ENCODE data around the gene PPM1H. TPM values are rescaled to one million over a fixed set of nuclear protein-coding genes. Genes with fewer than 3 reads are reported as not detected.
"Not testable (repeated sequence)": the region's sequence is repeated elsewhere in the genome, so short reads cannot be mapped to it uniquely, and the experiment has no call there.

PPM1H gene
- total RNA-seq, 1 experiment from 2014 or later: 37.1 TPM

DNA sequence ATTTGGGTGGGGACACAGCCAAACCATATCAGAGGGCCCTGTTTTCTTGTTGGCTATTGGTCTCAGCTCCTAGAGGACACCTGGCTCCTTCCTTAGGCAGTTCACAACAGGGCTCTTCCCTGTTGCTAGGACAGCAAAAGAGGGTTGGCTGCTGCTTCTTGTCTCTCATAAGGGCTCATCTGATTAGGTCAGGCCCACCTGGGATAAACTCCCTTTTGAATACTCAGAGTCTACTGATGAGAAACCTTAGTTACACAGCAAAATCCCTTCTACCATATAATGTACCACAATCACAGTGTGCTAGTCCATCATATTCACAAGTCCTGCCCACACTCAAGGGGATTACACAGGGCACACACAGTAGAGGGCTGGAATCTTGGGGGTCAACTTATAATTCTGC lies 49.7 kb downstream of the PPM1H start:
- no peak for DNase-seq (ENCODE audit: low spot score)
- Mint-ChIP-seq H3K4me3 (no peak overlapping the region), H3K4me1 (peaks cover 21% of the 10 kb centered on the region), H3K27ac (no peak overlapping the region), H3K27me3 (ENCODE audit: low read depth) (no peaks in the 10 kb centered on the region), H3K9me3 (peaks cover 16% of the 10 kb centered on the region), H3K36me3 (peaks cover 14% of the 10 kb centered on the region)
- no peak for ATAC-seq
- ChIA-PET CTCF (no interaction called here), POLR2A (no interaction called here)
- no peak for TF ChIP-seq FOXJ3 (CRISPR knock-in tag; IDR thresholded peaks at IDR 0.05; ENCODE audit: borderline replicate concordance)
- TF ChIP-seq ZNF317 (CRISPR knock-in tag; IDR thresholded peaks at IDR 0.05; ENCODE audit: borderline replicate concordance, low read depth): no peak
- no peak for TF ChIP-seq ZNF281 (CRISPR knock-in tag; IDR thresholded peaks at IDR 0.05)
- TF ChIP-seq IRF2 (CRISPR knock-in tag; IDR thresholded peaks at IDR 0.05; ENCODE audit: borderline replicate concordance, low read depth): no peak
- TF ChIP-seq, protein P1, sequence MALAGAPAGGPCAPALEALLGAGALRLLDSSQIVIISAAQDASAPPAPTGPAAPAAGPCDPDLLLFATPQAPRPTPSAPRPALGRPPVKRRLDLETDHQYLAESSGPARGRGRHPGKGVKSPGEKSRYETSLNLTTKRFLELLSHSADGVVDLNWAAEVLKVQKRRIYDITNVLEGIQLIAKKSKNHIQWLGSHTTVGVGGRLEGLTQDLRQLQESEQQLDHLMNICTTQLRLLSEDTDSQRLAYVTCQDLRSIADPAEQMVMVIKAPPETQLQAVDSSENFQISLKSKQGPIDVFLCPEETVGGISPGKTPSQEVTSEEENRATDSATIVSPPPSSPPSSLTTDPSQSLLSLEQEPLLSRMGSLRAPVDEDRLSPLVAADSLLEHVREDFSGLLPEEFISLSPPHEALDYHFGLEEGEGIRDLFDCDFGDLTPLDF (CRISPR knock-in tag; IDR thresholded peaks at IDR 0.05): no peak
- TF ChIP-seq, protein P2, sequence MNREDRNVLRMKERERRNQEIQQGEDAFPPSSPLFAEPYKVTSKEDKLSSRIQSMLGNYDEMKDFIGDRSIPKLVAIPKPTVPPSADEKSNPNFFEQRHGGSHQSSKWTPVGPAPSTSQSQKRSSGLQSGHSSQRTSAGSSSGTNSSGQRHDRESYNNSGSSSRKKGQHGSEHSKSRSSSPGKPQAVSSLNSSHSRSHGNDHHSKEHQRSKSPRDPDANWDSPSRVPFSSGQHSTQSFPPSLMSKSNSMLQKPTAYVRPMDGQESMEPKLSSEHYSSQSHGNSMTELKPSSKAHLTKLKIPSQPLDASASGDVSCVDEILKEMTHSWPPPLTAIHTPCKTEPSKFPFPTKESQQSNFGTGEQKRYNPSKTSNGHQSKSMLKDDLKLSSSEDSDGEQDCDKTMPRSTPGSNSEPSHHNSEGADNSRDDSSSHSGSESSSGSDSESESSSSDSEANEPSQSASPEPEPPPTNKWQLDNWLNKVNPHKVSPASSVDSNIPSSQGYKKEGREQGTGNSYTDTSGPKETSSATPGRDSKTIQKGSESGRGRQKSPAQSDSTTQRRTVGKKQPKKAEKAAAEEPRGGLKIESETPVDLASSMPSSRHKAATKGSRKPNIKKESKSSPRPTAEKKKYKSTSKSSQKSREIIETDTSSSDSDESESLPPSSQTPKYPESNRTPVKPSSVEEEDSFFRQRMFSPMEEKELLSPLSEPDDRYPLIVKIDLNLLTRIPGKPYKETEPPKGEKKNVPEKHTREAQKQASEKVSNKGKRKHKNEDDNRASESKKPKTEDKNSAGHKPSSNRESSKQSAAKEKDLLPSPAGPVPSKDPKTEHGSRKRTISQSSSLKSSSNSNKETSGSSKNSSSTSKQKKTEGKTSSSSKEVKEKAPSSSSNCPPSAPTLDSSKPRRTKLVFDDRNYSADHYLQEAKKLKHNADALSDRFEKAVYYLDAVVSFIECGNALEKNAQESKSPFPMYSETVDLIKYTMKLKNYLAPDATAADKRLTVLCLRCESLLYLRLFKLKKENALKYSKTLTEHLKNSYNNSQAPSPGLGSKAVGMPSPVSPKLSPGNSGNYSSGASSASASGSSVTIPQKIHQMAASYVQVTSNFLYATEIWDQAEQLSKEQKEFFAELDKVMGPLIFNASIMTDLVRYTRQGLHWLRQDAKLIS (CRISPR knock-in tag; IDR thresholded peaks at IDR 0.05; ENCODE audit: borderline replicate concordance): no peak
- TF ChIP-seq ZNF423 (CRISPR knock-in tag; IDR thresholded peaks at IDR 0.05): no peak
- TF ChIP-seq NFYB (CRISPR knock-in tag; conservative IDR thresholded peaks at IDR 0.05; ENCODE audit: low read depth): no peak
- TF ChIP-seq CREM (CRISPR knock-in tag; IDR thresholded peaks at IDR 0.05): no peak
- TF ChIP-seq NR2C2 (CRISPR knock-in tag; IDR thresholded peaks at IDR 0.05): no peak
- no peak for TF ChIP-seq RORB (CRISPR knock-in tag; IDR thresholded peaks at IDR 0.05)
- TF ChIP-seq FOXK1 (CRISPR knock-in tag; IDR thresholded peaks at IDR 0.05): no peak
- no peak for TF ChIP-seq NFATC4 (CRISPR knock-in tag; IDR thresholded peaks at IDR 0.05)
- no peak for TF ChIP-seq ETV6 (CRISPR knock-in tag; IDR thresholded peaks at IDR 0.05)

DNA sequence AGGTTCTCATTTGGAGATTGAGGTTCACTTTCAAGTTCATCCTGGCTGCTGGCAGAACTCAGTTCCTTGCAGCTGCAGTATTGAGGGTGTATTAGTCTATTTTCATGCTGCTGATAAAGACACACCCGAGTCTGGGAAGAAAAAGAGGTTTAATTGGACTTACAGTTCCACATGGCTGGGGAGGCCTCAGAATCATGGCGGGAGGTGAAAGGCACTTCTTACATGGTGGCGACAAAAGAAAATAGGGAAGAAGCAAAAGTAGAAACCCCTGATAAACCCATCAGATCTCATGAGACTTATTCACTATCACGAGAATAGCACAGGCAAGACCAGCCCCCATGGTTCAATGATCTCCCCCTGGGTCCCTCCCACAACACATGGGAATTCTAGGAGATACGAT lies 50.1 kb downstream of the PPM1H start:
- H3K27me3 Mint-ChIP-seq (ENCODE audit: low read depth); DNase-seq (ENCODE audit: low spot score); CTCF ChIA-PET; POLR2A ChIA-PET; H3K4me3 Mint-ChIP-seq; ATAC-seq: not testable (repeated sequence)
- Mint-ChIP-seq H3K27ac (peak overlapping the region; percentile 21; the same call in 1 of the 2 replicates), H3K4me1 (peaks cover 21% of the 10 kb centered on the region), H3K9me3 (peaks cover 16% of the 10 kb centered on the region), H3K36me3 (peaks cover 16% of the 10 kb centered on the region)

DNA sequence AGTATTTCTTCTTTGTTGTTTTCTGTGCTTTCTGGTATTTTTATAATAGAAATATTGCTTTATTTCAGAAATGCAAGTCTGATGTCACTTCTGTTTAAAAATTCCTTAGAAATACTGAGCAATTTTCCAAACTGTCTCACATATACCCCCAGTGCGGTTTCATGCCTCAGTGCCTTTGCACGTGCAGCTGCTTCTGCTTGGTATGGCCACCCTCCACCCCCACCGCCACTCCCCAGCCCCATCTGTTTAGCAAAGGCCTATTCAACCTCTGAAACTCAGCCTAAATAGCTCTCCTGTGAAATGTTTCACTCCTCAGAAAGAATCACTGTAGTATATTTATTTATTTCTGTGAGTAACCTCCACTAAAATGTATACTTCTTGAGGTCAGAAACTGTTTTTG lies 52.3 kb downstream of the PPM1H start:
- Mint-ChIP-seq H3K36me3 (peaks cover 23% of the 10 kb centered on the region), H3K27ac (no peak overlapping the region), H3K4me3 (no peak overlapping the region), H3K27me3 (ENCODE audit: low read depth) (no peaks in the 10 kb centered on the region), H3K9me3 (peaks cover 21% of the 10 kb centered on the region), H3K4me1 (peaks cover 21% of the 10 kb centered on the region)
- ChIA-PET CTCF (interaction anchor here (0.6 to 1.5 kb wide), 2 partner anchors 30 to 101 kb away, joined by 4 to 5 read pairs; no protein-coding TSS in a partner anchor), POLR2A (no interaction called here)
- DNase-seq (ENCODE audit: low spot score) (no peak), ATAC-seq (no peak)
- TF ChIP-seq NR1H2 (CRISPR knock-in tag; IDR thresholded peaks at IDR 0.05): no peak
- no peak for TF ChIP-seq SOX15 (CRISPR knock-in tag; IDR thresholded peaks at IDR 0.05)
- TF ChIP-seq ZNF671 (CRISPR knock-in tag; IDR thresholded peaks at IDR 0.05): no peak
- no peak for TF ChIP-seq ZNF281 (CRISPR knock-in tag; IDR thresholded peaks at IDR 0.05)
- no peak for TF ChIP-seq ZNF317 (CRISPR knock-in tag; IDR thresholded peaks at IDR 0.05; ENCODE audit: borderline replicate concordance, low read depth)
- TF ChIP-seq, protein P2 (CRISPR knock-in tag; IDR thresholded peaks at IDR 0.05; ENCODE audit: borderline replicate concordance): no peak

Measured in WTC11 (cell line).